HEK293 (cell line): ENCODE measurements around the gene TEAD2.

Experiments used
- CTCF ChIA-PET: fragments of 350-600 bp; formaldehyde crosslinking; extraction: SDS; loops from one replicate; lab custom pipeline; 2021; ENCODE audit warnings: antibody characterized with exemption; lab: Yijun Ruan, JAX
- POLR2A ChIA-PET: fragments of 300-600 bp; formaldehyde crosslinking; extraction: SDS; loops from one replicate; lab custom pipeline; 2020; ENCODE audit warnings: antibody characterized with exemption, inconsistent platforms; lab: Yijun Ruan, JAX
- H3K27ac ChIP-seq: fragments of 200-500 bp; sonication (Bioruptor generic); 2 replicates; pipeline ENCODE4 v1.5.1; 2014; ENCODE audit warnings: low read depth, low read length, control low read depth, inconsistent platforms; ENCODE audit errors: extremely low read depth
- H3K36me3 ChIP-seq, 2 experiments: fragments of 200-500 bp in 1 of 2; sonication (Bioruptor generic) in 1 of 2; 1 replicate in 1 of 2; 2 replicates in 1 of 2; pipeline ENCODE4 v1.5.1; 2014 to 2017; ENCODE audit warnings: inconsistent platforms in 2 of 2, low read length in 2 of 2; ENCODE audit not compliant: control insufficient read depth in 2 of 2, insufficient read depth in 1 of 2
- H3K4me1 ChIP-seq: fragments of 200-500 bp; sonication (Bioruptor generic); 2 replicates; pipeline ENCODE4 v1.5.1; 2014; ENCODE audit warnings: mild to moderate bottlenecking, low read length, inconsistent platforms; ENCODE audit not compliant: control insufficient read depth, insufficient read depth
- H3K4me3 ChIP-seq: 2 replicates; pipeline ENCODE4 v1.5.1; 2011; ENCODE audit warnings: low read depth, mild to moderate bottlenecking, control low read depth, low read length, moderate library complexity
- H3K9me3 ChIP-seq: fragments of 200-500 bp; sonication (Bioruptor generic); 2 replicates; pipeline ENCODE4 v1.5.1; 2014; ENCODE audit warnings: low read depth, low read length, inconsistent platforms; ENCODE audit not compliant: control insufficient read depth, insufficient read depth
- BCL6B ChIP-seq: fragments of 450-650 bp; formaldehyde crosslinking; IDR thresholded peaks from 2 replicates; pipeline ENCODE4 v1.5.1; 2017; ENCODE audit warnings: missing biosample characterization, missing genetic modification characterization
- KLF1 ChIP-seq: fragments of 450-650 bp; formaldehyde crosslinking; IDR thresholded peaks from 2 replicates; pipeline ENCODE4 v1.5.1; 2016; ENCODE audit warnings: missing biosample characterization, missing genetic modification characterization
- KLF8 ChIP-seq: fragments of 450-650 bp; formaldehyde crosslinking; IDR thresholded peaks from 2 replicates; pipeline ENCODE4 v1.5.1; 2016; ENCODE audit warnings: missing biosample characterization, missing genetic modification characterization
- PRDM10 ChIP-seq: fragments of 450-650 bp; formaldehyde crosslinking; IDR thresholded peaks from 2 replicates; pipeline ENCODE4 v1.5.1; 2016; ENCODE audit warnings: missing biosample characterization, missing genetic modification characterization
- SCRT1 ChIP-seq: fragments of 450-650 bp; formaldehyde crosslinking; IDR thresholded peaks from 2 replicates; pipeline ENCODE4 v1.5.1; 2016; ENCODE audit warnings: missing biosample characterization, missing genetic modification characterization, borderline replicate concordance
- SP2 ChIP-seq: fragments of 450-650 bp; formaldehyde crosslinking; IDR thresholded peaks from 2 replicates; pipeline ENCODE4 v1.5.1; 2016; ENCODE audit warnings: missing biosample characterization, missing genetic modification characterization
- SP3 ChIP-seq: fragments of 450-650 bp; formaldehyde crosslinking; IDR thresholded peaks from 2 replicates; pipeline ENCODE4 v1.5.1; 2016; ENCODE audit warnings: missing biosample characterization, missing genetic modification characterization
- SP7 ChIP-seq: fragments of 450-650 bp; formaldehyde crosslinking; IDR thresholded peaks from 2 replicates; pipeline ENCODE4 v1.5.1; 2016; ENCODE audit warnings: missing biosample characterization, missing genetic modification characterization
- ZBTB17 ChIP-seq: fragments of 450-650 bp; formaldehyde crosslinking; IDR thresholded peaks from 2 replicates; pipeline ENCODE4 v1.5.1; 2016; ENCODE audit warnings: missing biosample characterization, missing genetic modification characterization
- ZBTB20 ChIP-seq: fragments of 450-650 bp; formaldehyde crosslinking; IDR thresholded peaks from 2 replicates; pipeline ENCODE4 v1.5.1; 2016; ENCODE audit warnings: missing biosample characterization, missing genetic modification characterization
- ZBTB44 ChIP-seq: fragments of 450-650 bp; IDR thresholded peaks from 2 replicates; pipeline ENCODE4 v1.5.1; 2018; ENCODE audit warnings: missing biosample characterization, mild to moderate bottlenecking, missing genetic modification characterization
- ZBTB6 ChIP-seq: fragments of 450-650 bp; formaldehyde crosslinking; IDR thresholded peaks from 2 replicates; pipeline ENCODE4 v1.5.1; 2017; ENCODE audit warnings: missing biosample characterization, missing genetic modification characterization
- ZFP69B ChIP-seq: fragments of 450-650 bp; formaldehyde crosslinking; IDR thresholded peaks from 2 replicates; pipeline ENCODE4 v1.5.1; 2016; ENCODE audit warnings: missing biosample characterization, missing genetic modification characterization
- ZIC2 ChIP-seq: fragments of 450-650 bp; formaldehyde crosslinking; IDR thresholded peaks from 2 replicates; pipeline ENCODE4 v1.5.1; 2016; ENCODE audit warnings: missing biosample characterization, missing genetic modification characterization
- ZNF10 ChIP-seq: fragments of 450-650 bp; formaldehyde crosslinking; IDR thresholded peaks from 2 replicates; pipeline ENCODE4 v1.5.1; 2017; ENCODE audit warnings: missing biosample characterization, missing genetic modification characterization
- ZNF138 ChIP-seq: fragments of 450-650 bp; formaldehyde crosslinking; IDR thresholded peaks from 2 replicates; pipeline ENCODE4 v1.5.1; 2016; ENCODE audit warnings: missing biosample characterization, missing genetic modification characterization, borderline replicate concordance
- ZNF2 ChIP-seq: fragments of 450-650 bp; formaldehyde crosslinking; IDR thresholded peaks from 2 replicates; pipeline ENCODE4 v1.5.1; 2016; ENCODE audit warnings: missing biosample characterization, missing genetic modification characterization
- ZNF24 ChIP-seq: fragments of 450-650 bp; formaldehyde crosslinking; IDR thresholded peaks from 2 replicates; pipeline ENCODE4 v1.5.1; 2016; ENCODE audit warnings: missing biosample characterization, missing genetic modification characterization
- ZNF341 ChIP-seq: fragments of 450-650 bp; formaldehyde crosslinking; IDR thresholded peaks from 2 replicates; pipeline ENCODE4; 2016; ENCODE audit warnings: low read depth, missing biosample characterization, missing genetic modification characterization
- ZNF394 ChIP-seq: fragments of 450-650 bp; formaldehyde crosslinking; IDR thresholded peaks from 2 replicates; pipeline ENCODE4 v1.5.1; 2016; ENCODE audit warnings: missing biosample characterization, missing genetic modification characterization, mild to moderate bottlenecking, moderate library complexity, borderline replicate concordance
- ZNF433 ChIP-seq: fragments of 450-650 bp; formaldehyde crosslinking; IDR thresholded peaks from 2 replicates; pipeline ENCODE4 v1.5.1; 2016; ENCODE audit warnings: missing biosample characterization, missing genetic modification characterization, low read depth
- ZNF558 ChIP-seq: fragments of 450-650 bp; formaldehyde crosslinking; IDR thresholded peaks from 2 replicates; pipeline ENCODE4 v1.5.1; 2016; ENCODE audit warnings: missing biosample characterization, missing genetic modification characterization
- ZNF580 ChIP-seq: fragments of 450-650 bp; formaldehyde crosslinking; IDR thresholded peaks from 2 replicates; pipeline ENCODE4 v1.5.1; 2016; ENCODE audit warnings: missing biosample characterization, missing genetic modification characterization
- ZNF610 ChIP-seq: fragments of 450-650 bp; formaldehyde crosslinking; IDR thresholded peaks from 2 replicates; pipeline ENCODE4 v1.5.1; 2016; ENCODE audit warnings: missing biosample characterization, missing genetic modification characterization, borderline replicate concordance
- ZNF624 ChIP-seq: fragments of 450-650 bp; formaldehyde crosslinking; IDR thresholded peaks from 2 replicates; pipeline ENCODE4 v1.5.1; 2017; ENCODE audit warnings: missing biosample characterization, missing genetic modification characterization
- ZNF692 ChIP-seq: fragments of 450-650 bp; formaldehyde crosslinking; IDR thresholded peaks from 2 replicates; pipeline ENCODE4 v1.5.1; 2016; ENCODE audit warnings: missing biosample characterization, missing genetic modification characterization
- ZSCAN30 ChIP-seq: fragments of 450-650 bp; IDR thresholded peaks from 2 replicates; pipeline ENCODE4 v1.5.1; 2018; ENCODE audit warnings: missing biosample characterization, mild to moderate bottlenecking, missing genetic modification characterization, moderate library complexity

The TEAD2 gene

GRCh38 chr19:49403404-49404187, 41.4 kb upstream of the TEAD2 start:
- H3K27ac ChIP-seq = peak overlapping the region; percentile 74
- peaks cover 10% of the 10 kb centered on the region for H3K4me1 ChIP-seq
- ChIA-PET POLR2A (interaction anchor here (0.5 to 1.8 kb wide), 7 partner anchors 12 to 272 kb away, joined by 3 to 9 read pairs (median 3); partner anchors contain the start of gene ALDH16A1), CTCF (interaction anchor here (0.5 to 1.3 kb wide), 6 partner anchors 10 to 275 kb away, joined by 3 to 5 read pairs (median 4); no protein-coding TSS in a partner anchor)
- H3K9me3 ChIP-seq = no peaks in the 10 kb centered on the region
- no peaks in the 10 kb centered on the region for H3K36me3 ChIP-seq
- H3K4me3 ChIP-seq = no peak overlapping the region
- no peak for TF ChIP-seq ZNF433 (tag by site-specific recombination)
- TF ChIP-seq ZNF138 = no peak
- TF ChIP-seq PRDM10 (tag by site-specific recombination) = 0 out of 2 replicates have a peak, but pooled peaks have one; percentile 56
- 0 out of 2 replicates have a peak, but pooled peaks have one; percentile 22 for TF ChIP-seq ZFP69B (tag by site-specific recombination)
- TF ChIP-seq ZNF558 = 0 out of 2 replicates have a peak, but pooled peaks have one; percentile 26
- TF ChIP-seq ZNF24 (tag by site-specific recombination) = 0 out of 2 replicates have a peak, but pooled peaks have one; percentile 48
- peak; percentile 14; the same call in 1 of the 2 replicates for TF ChIP-seq SP2
- peak; percentile 25; the same call in 1 of the 2 replicates for TF ChIP-seq SP3 (tag by site-specific recombination)
- no peak for TF ChIP-seq ZNF624 (tag by site-specific recombination)
- peak; percentile 90 for TF ChIP-seq ZNF2 (tag by site-specific recombination)
- peak; percentile 64 for TF ChIP-seq ZNF692 (tag by site-specific recombination)
- 0 out of 2 replicates have a peak, but pooled peaks have one; percentile 27 for TF ChIP-seq ZNF10 (tag by site-specific recombination)
- TF ChIP-seq ZNF394 (tag by site-specific recombination) = peak; percentile 90
- peak; percentile 62 for TF ChIP-seq ZBTB44 (tag by site-specific recombination)
- peak; percentile 99 for TF ChIP-seq ZBTB17 (tag by site-specific recombination)
- TF ChIP-seq ZSCAN30 (tag by site-specific recombination) = peak; percentile 73; the same call in 1 of the 2 replicates
- TF ChIP-seq ZIC2 (tag by site-specific recombination) = peak; percentile 93
- TF ChIP-seq ZNF341 (tag by site-specific recombination) = peak; percentile 96
- no peak for TF ChIP-seq SCRT1 (tag by site-specific recombination)
- TF ChIP-seq ZNF580 (tag by site-specific recombination) = peak; percentile 51
- peak; percentile 51 for TF ChIP-seq ZBTB20 (tag by site-specific recombination)
- peak; percentile 91 for TF ChIP-seq ZBTB6 (tag by site-specific recombination)
- peak; percentile 87 for TF ChIP-seq SP7 (tag by site-specific recombination)
- no peak for TF ChIP-seq KLF1 (tag by site-specific recombination)
- TF ChIP-seq KLF8 (tag by site-specific recombination) = peak; percentile 76
- TF ChIP-seq ZNF610 (tag by site-specific recombination) = peak; percentile 63
- TF ChIP-seq BCL6B (tag by site-specific recombination) = no peak
